ENCODE data around the gene CTRL.

DNA sequence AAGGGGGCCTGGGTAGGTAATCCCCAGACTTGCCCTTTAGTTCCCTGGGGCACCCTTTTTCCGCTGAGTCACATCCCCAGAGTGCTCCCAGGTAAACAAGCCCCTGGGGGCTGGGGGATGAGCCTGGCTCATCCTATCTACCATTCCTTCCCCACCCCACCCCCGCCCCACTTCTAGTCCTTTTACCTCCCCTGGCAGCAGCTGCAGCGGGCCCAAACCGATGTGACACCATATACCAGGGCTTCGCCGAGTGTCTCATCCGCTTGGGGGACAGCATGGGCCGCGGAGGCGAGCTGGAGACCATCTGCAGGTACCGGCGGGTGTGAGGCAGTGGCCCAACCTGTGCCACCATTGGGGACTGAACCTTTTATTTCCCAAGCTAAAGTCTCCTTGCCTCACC, 46.1 kb downstream of the CTRL start:
- TF ChIP-seq, protein P1, sequence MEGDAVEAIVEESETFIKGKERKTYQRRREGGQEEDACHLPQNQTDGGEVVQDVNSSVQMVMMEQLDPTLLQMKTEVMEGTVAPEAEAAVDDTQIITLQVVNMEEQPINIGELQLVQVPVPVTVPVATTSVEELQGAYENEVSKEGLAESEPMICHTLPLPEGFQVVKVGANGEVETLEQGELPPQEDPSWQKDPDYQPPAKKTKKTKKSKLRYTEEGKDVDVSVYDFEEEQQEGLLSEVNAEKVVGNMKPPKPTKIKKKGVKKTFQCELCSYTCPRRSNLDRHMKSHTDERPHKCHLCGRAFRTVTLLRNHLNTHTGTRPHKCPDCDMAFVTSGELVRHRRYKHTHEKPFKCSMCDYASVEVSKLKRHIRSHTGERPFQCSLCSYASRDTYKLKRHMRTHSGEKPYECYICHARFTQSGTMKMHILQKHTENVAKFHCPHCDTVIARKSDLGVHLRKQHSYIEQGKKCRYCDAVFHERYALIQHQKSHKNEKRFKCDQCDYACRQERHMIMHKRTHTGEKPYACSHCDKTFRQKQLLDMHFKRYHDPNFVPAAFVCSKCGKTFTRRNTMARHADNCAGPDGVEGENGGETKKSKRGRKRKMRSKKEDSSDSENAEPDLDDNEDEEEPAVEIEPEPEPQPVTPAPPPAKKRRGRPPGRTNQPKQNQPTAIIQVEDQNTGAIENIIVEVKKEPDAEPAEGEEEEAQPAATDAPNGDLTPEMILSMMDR (IDR thresholded peaks at IDR 0.05; ENCODE audit: insufficient read depth, low read depth, low read length): no peak
- TF ChIP-seq EZH2 (IDR thresholded peaks at IDR 0.05; ENCODE audit: insufficient read depth, low read length): no peak

Measured in astrocyte (in vitro differentiated cells and primary cell).